HPDE6-E6E7 (cell line): Measurements from ENCODE around the gene TNMD.
A peak's percentile ranks its signal among the peaks of the same experiment; 100 is the strongest.
"Not testable (repeated sequence)": the region's sequence is repeated elsewhere in the genome, so short reads cannot be mapped to it uniquely, and the experiment has no call there.

Experiments
- DNase-seq: peaks from one replicate; pipeline ENCODE4 v3.0.0; 2011; ENCODE audit warnings: missing footprints; ENCODE audit errors: extremely low spot score

The TNMD gene

GRCh38 chrX:100584611-100585010 lies at the start of gene TNMD:
TNMD (plus strand) TSS chrX:100584936; CDS start chrX:100585019, 83 bp downstream.
- DNase-seq = no peak

GRCh38 chrX:100565534-100565933 lies 19.2 kb upstream of the TNMD start:
- DNase-seq = not testable (repeated sequence)

- DNase-seq = no peak
Measured at GRCh38 chrX:100586747-100587146, 2.0 kb downstream of the TNMD start.

GRCh38 chrX:100587861-100588260 lies 3.1 kb downstream of the TNMD start:
- DNase-seq = no peak

GRCh38 chrX:100591256-100592051 lies 6.7 kb downstream of the TNMD start:
- no peak for DNase-seq

GRCh38 chrX:100593126-100593525 lies 8.4 kb downstream of the TNMD start:
- no peak for DNase-seq

- no peak for DNase-seq
Measured at GRCh38 chrX:100593581-100593980, 8.8 kb downstream of the TNMD start.

GRCh38 chrX:100596601-100597000 lies 11.9 kb downstream of the TNMD start:
- no peak for DNase-seq

GRCh38 chrX:100599456-100599855 lies 14.7 kb downstream of the TNMD start:
- DNase-seq = no peak

- DNase-seq = no peak
Measured at GRCh38 chrX:100600340-100600739, 15.6 kb downstream of the TNMD start.

- DNase-seq = no peak
Measured at GRCh38 chrX:100600758-100601157, 16.0 kb downstream of the TNMD start.

GRCh38 chrX:100606753-100607152 lies 22.0 kb downstream of the TNMD start:
- DNase-seq = no peak

- DNase-seq = no peak
Measured at GRCh38 chrX:100609591-100609990, 24.9 kb downstream of the TNMD start.

GRCh38 chrX:100611951-100612350 lies 27.2 kb downstream of the TNMD start:
- DNase-seq = no peak

- DNase-seq = peak; percentile 5
Measured at GRCh38 chrX:100615005-100615404, 30.3 kb downstream of the TNMD start.

GRCh38 chrX:100623001-100623400 lies 38.3 kb downstream of the TNMD start:
- DNase-seq = no peak

GRCh38 chrX:100625985-100626491 lies 41.3 kb downstream of the TNMD start:
- no peak for DNase-seq

- no peak for DNase-seq
Measured at GRCh38 chrX:100635040-100635439, 50.3 kb downstream of the TNMD start.

GRCh38 chrX:100635989-100636320 lies 51.2 kb downstream of the TNMD start:
- DNase-seq = no peak

- DNase-seq = peak; percentile 39
Measured at GRCh38 chrX:100636321-100636991, 51.7 kb downstream of the TNMD start, which contains the start of gene TSPAN6. TSPAN6 (minus strand) TSS chrX:100636806; CDS start chrX:100636694, 112 bp downstream.

GRCh38 chrX:100642290-100642689 lies 57.6 kb downstream of the TNMD start:
- DNase-seq = no peak

GRCh38 chrX:100643212-100643611 lies 58.5 kb downstream of the TNMD start:
- no peak for DNase-seq
